HG03280 (cell line): ENCODE results near the gene TMEM154.
"Not testable (repeated sequence)": the region's sequence is repeated elsewhere in the genome, so short reads cannot be mapped to it uniquely, and the experiment has no call there.

ENCODE experiments used
- ATAC-seq: cut with Tn5 transposase; IDR thresholded peaks from one replicate; pipeline ENCODE4 v1.9.1; 2021; ENCODE audit warnings: mild to moderate bottlenecking, moderate library complexity; ENCODE audit not compliant: unreplicated experiment

Gene TMEM154

DNA sequence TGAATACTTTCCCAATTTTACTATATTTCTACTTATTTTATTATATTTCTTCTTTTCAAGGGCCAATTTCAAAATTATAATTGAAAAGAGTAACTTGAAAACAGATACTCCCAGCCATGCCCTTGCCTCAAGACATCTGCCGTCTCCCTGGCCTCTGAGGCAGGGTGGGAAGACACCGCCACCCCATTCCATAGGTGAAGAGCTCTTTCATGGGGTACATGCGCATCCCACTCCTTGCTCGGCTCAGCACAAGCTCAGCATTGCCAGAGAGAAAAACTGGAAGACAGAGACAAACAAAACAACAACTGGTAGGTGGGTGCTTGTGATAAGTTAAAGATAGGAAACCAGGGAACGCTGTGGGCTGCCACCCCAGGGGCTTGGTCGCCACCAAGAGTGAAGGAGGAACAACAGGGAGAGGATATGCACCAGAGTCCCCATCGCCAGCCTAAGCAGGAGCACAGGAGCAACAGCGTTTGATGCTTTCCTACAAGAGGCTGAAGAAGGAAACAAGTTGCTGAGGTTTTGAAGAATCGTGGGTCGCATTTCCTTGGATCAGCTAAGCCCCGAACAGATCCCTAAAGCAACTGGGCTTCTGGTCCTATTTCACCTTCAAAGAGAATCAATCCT, 11.3 kb downstream of the TMEM154 start:
- ATAC-seq = no peak

GRCh38 chr4:152667781-152668180, 12.0 kb downstream of the TMEM154 start:
- no peak for ATAC-seq

GRCh38 chr4:152666946-152667345, 12.9 kb downstream of the TMEM154 start:
- no peak for ATAC-seq

GRCh38 chr4:152665691-152666395, 14.0 kb downstream of the TMEM154 start:
- ATAC-seq = peak; percentile 39

DNA sequence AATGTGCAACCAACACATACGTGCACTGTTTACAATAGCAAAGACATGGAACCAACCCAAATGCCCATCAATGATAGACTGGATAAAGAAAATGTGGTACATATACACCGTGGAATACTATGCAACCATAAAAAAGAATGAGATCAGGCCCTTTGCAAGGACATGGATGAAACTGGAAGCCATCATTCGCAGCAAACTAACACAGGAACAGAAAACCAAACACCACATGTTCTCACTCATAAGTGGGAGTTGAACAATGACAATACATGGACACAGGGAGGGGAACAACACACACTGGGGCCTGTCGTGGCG, 15.8 kb downstream of the TMEM154 start:
- ATAC-seq = not testable (repeated sequence)

GRCh38 chr4:152663203-152664066, 16.4 kb downstream of the TMEM154 start:
- ATAC-seq = peak; percentile 44

DNA sequence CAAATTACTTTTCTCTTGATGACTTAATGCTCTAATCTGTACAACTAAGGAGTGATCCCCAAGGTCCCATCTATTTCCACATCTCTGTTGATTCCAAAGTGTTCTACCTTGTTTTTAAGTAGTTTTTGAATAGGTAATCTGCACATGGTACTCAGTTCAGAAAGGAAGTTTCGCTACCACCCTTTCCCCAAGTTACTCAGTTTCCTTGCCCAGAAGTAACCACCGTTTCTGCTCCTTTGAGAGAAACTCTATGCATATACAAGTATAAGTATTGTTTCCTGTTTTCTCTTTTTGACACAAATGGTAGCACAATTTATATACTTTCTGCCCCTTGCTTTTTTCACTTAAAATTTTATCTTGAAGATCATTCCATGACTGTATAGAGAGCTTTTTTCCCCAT, 18.1 kb downstream of the TMEM154 start:
- no peak for ATAC-seq

DNA sequence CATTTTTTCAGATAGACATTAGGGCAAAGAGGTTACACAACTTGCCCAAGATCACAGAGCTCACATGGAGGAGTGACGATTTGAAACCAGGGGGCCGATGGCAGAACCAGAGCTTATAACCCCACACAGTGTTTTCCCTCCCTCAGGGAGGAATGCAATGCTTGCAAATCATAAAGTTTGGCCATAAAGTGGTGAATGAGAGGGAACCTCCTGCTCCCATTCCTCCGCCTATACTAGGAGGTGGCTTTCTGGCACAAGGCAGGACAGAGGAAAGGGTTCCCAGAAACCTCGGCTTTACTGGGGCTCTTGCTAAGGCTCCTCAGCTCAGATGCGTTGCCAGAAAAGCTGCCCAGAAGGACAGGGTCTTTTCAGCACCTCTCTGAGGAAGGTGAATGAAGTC, 19.3 kb downstream of the TMEM154 start:
- ATAC-seq = no peak

- no peak for ATAC-seq
These were observed 20.0 kb downstream of the TMEM154 start for GRCh38 chr4:152659806-152660205.

DNA sequence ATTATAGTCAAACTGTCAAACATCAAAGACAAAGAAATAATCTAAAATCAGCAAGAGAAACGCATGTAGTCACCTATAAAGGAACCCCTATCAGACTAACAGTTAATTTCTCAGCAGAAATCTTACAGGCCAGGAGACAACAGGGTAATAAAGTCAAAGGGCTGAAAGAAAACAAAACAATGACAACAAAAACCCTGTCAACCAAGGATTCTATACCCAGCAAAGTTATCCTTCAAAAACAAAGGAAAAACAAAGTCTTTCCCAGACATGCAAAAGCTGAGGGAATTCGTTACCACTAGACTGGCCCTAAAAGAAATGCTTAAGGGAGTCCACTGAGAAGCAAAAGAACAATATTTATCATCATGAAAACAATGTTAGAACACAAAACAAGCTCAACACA, 22.1 kb downstream of the TMEM154 start:
- ATAC-seq = no peak

GRCh38 chr4:152655272-152656129, 24.3 kb downstream of the TMEM154 start:
- ATAC-seq = no peak

GRCh38 chr4:152652102-152652501, 27.7 kb downstream of the TMEM154 start:
- no peak for ATAC-seq

DNA sequence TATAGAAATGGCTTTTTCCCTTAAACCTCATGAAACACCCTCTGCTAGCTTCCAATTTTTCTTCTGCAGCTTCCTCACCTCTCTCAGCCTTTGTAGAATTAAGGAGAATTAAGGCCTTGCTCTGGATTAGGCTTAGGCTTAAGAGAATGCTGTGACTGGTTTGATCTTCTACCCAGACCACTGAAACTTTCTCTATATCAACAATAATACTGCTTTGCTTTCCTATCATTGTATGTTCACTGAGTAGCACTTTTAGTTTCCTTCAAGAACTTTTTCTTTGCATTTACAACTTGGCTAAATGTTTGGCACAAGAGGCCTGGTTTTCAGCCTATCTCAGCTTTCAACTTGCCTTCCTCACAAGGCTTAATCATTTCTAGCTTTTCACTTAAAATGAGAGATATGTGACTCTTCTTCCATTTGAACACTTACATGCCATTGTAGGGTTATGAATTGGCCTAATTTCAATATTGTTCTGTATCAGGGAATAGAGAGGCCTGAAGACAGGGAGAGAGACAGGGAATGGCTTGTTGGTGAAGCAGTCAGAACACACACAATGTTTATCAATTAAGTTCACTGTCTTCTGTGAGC, 28.2 kb downstream of the TMEM154 start:
- ATAC-seq = no peak

GRCh38 chr4:152646221-152646620, 33.6 kb downstream of the TMEM154 start:
- no peak for ATAC-seq

GRCh38 chr4:152644130-152644529, 35.7 kb downstream of the TMEM154 start:
- no peak for ATAC-seq

DNA sequence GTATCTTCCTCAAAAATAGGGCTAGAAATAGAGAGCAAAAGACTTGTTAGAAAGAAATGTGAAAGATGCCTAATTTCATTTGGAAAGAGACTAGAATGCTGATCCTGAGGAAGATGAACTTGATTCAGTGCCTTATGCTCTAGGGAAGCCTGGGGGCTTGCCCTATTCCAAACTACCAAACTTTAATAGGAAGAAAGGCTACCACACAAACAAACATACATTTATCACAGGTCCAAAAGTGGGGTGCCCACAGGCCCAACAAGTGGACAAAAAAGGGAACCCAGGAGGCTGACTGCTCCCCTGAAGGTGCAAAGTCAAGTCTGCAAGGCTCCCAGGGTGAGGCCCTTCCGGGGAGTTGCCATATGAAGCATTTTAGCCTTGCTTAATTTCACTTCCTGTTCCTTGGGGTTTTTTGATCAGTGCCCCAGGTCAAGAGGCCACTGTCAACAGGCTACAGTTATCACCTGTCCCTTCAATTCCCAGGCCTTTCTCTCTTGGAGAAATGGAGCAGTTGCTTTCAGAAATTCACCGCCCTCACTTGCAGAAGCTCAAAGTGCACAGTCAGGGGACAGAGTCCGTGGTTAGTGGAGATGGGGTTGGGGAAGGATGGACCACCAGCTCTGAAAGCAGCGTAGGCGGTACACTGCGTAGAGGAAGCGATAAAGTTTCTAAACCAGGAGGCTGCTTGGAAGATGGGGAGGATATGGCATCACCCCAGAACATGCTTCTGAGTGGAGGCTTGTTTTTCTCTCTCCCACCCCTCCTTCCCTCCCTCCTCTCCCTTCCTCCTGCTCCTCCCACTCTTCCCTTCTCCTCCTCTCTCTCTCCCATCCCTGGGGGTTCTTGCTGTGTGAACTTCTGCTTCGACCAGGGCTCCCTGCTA, 36.4 kb downstream of the TMEM154 start:
- peak; percentile 78 for ATAC-seq

DNA sequence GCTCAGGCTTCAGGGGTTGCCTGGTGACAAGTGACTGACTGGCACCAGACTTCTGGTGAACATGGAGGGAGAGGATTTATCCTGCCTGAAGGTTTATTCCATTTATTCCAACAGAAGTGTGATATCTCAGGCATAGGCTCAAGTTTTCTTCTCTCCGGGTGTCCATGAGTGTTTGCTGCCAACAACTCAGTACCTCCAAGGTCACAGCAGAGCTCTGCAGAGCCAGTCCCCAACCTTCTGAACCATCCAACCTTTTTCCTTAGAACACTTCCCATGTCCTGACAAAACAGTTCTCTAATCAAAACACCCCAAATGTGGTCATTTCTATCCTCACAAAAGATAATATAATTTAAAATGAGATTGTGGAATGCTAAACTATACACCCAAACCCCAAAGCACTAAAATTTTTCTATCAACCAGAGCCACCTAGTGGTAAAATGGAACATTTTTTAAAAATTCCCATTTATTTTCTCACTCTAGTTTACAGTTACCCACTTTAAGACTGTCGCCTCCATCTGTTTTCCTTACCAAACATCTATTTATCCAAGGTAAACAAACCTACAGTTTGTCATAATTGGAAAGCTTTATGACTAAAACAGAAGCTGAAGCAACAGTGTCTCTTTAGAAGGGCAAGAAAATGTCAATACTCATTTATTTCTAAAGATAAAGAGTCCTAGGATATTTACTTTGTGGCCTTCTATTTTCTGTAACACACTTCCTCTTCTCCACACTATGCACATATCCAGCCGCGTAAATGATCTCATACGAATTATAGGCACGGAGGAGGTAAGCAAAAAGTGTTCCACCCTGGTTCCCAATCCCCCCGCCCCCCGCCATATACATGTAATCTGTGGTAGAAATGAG, 39.5 kb downstream of the TMEM154 start:
- ATAC-seq = no peak

DNA sequence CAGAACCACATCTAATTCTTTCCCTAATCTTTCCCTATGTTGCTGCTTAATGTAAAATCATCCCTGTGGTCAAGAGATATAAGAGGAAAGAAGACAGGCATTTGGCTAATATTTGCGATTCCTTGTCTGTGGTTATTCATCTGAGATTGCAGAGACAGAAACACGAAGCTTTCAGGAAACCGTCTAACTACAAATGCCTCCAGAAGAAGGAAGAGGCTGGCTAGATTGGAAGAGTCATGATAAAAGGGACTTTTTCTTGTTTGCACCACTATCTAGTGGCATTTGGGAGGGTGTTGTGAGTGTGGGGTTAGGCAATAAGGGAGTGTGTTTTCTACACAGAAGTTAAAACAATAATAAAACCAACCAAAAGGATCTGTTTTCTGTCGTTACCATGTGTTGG, 43.9 kb downstream of the TMEM154 start:
- no peak for ATAC-seq
